HCT116 (cell line): Measurements from ENCODE around the gene DAPK1. TPM values are rescaled to one million over a fixed set of nuclear protein-coding genes. Genes with fewer than 3 reads are reported as not detected.

Experiments
- ATAC-seq: fragments of 200-7000 bp; cut with Tn5 transposase; 2 replicates; pipeline ENCODE4 v1.9.1; 2020; ENCODE audit warnings: mild to moderate bottlenecking, moderate library complexity
- BruUV-seq: library from RNA; stranded (reverse); fragments of 400-500 nt; replicated peaks from 2 replicates; lab custom pipeline; 2021; lab: Mats Ljungman, UMichigan
- CTCF ChIA-PET: fragments of 300-600 bp; sonication (Branson Sonifier 250); formaldehyde crosslinking; loops from one replicate; lab custom pipeline; 2021; ENCODE audit warnings: antibody characterized with exemption; lab: Charles Lee
- POLR2A ChIA-PET: fragments of 300-600, 350-600 bp; sonication (Branson Sonifier 250); formaldehyde crosslinking; loops from one replicate; lab custom pipeline; 2021; ENCODE audit warnings: antibody characterized with exemption; lab: Charles Lee
- RAD21 ChIA-PET, 2 experiments: fragments of 300-600 bp; sonication (Branson Sonifier 250); formaldehyde crosslinking; loops; one replicate each; lab custom pipeline; 2023; ENCODE audit warnings: low total read pairs in 2 of 2; ENCODE audit not compliant: uncharacterized antibody in 2 of 2, unreplicated experiment in 2 of 2, low non-redundant PET in 1 of 2; lab: Charles Lee
- DNase-seq: peaks from one replicate; pipeline ENCODE4 v3.0.0-alpha.2; 2010; ENCODE audit warnings: low read depth, low spot score
- H2AFZ ChIP-seq: fragments of 200-600 bp; shearing (Covaris generic), sonication (generic); 2 replicates; pipeline ENCODE4 v1.6.1; 2017; ENCODE audit warnings: low read depth, mixed run types, mixed read lengths, antibody characterized with exemption, low read length; ENCODE audit not compliant: poor library complexity, severe bottlenecking
- H3K27ac ChIP-seq: 2 replicates; pipeline ENCODE4 v1.5.1; 2012; ENCODE audit warnings: low read depth, low read length
- H3K27me3 ChIP-seq: fragments of 200-600 bp; sonication (generic); 2 replicates; pipeline ENCODE4 v1.6.1; 2016; ENCODE audit warnings: mixed run types, low read length, mixed read lengths; ENCODE audit not compliant: insufficient read depth
- H3K36me3 ChIP-seq, 2 experiments: fragments of 200-500 bp in 1 of 2; fragments of 200-600 bp in 1 of 2; sonication (Bioruptor generic) in 1 of 2; sonication (generic) in 1 of 2; 2 replicates each; pipeline versions ENCODE4 v1.5.1 to v1.6.1; 2014 to 2016; ENCODE audit warnings: low read length in 2 of 2, inconsistent platforms in 1 of 2, mixed read lengths in 1 of 2, mixed run types in 1 of 2; ENCODE audit not compliant: insufficient read depth in 2 of 2, control insufficient read depth in 1 of 2
- H3K4me1 ChIP-seq, 2 experiments: fragments of 200-600 bp in 1 of 2; sonication (generic) in 1 of 2; 2 replicates each; pipeline versions ENCODE4 v1.5.1 to v1.6.1; 2012 to 2017; ENCODE audit warnings: low read length in 2 of 2, inconsistent platforms in 1 of 2, mild to moderate bottlenecking in 1 of 2, mixed read lengths in 1 of 2, mixed run types in 1 of 2, moderate library complexity in 1 of 2; ENCODE audit not compliant: insufficient read depth in 2 of 2, control insufficient read depth in 1 of 2
- H3K4me2 ChIP-seq: fragments of 200-600 bp; sonication (generic); 2 replicates; pipeline ENCODE4 v1.6.1; 2017; ENCODE audit warnings: mixed run types, low read length, mixed read lengths
- H3K4me3 ChIP-seq, 2 experiments: fragments of 200-600 bp in 1 of 2; sonication (generic) in 1 of 2; replicated peaks in 1 of 2; 2 replicates each; pipeline ENCODE4 v1.5.1; 2011 to 2016; ENCODE audit warnings: low read length in 2 of 2, control low read depth in 1 of 2, low read depth in 1 of 2, mild to moderate bottlenecking in 1 of 2, mixed read lengths in 1 of 2, mixed run types in 1 of 2
- H3K79me2 ChIP-seq: fragments of 200-600 bp; sonication (generic); 2 replicates; pipeline ENCODE4 v1.6.1; 2017; ENCODE audit warnings: mild to moderate bottlenecking, mixed run types, low read length, moderate library complexity, mixed read lengths; ENCODE audit not compliant: insufficient read depth
- H3K9ac ChIP-seq: fragments of 200-600 bp; sonication (generic); 2 replicates; pipeline ENCODE4 v1.6.1; 2016; ENCODE audit warnings: low read length, mixed read lengths
- H3K9me2 ChIP-seq: fragments of 200-600 bp; sonication (generic), shearing (Covaris generic); 2 replicates; pipeline ENCODE4 v1.6.1; 2017; ENCODE audit warnings: mixed run types, mild to moderate bottlenecking, moderate library complexity; ENCODE audit not compliant: insufficient read depth
- H3K9me3 ChIP-seq, 2 experiments: fragments of 200-500 bp in 1 of 2; fragments of 200-600 bp in 1 of 2; sonication (Bioruptor generic) in 1 of 2; sonication (generic) in 1 of 2; 2 replicates each; pipeline ENCODE4 v1.6.1; 2014 to 2017; ENCODE audit warnings: low read length in 2 of 2, mixed read lengths in 2 of 2, inconsistent platforms in 1 of 2, low read depth in 1 of 2, mild to moderate bottlenecking in 1 of 2, mixed run types in 1 of 2, moderate library complexity in 1 of 2; ENCODE audit not compliant: control insufficient read depth in 1 of 2, insufficient read depth in 1 of 2
- H4K20me1 ChIP-seq: fragments of 200-600 bp; sonication (generic), shearing (Covaris generic); 2 replicates; pipeline ENCODE4 v1.6.1; 2017; ENCODE audit warnings: mixed run types, mild to moderate bottlenecking, moderate library complexity; ENCODE audit not compliant: insufficient read depth
- CEBPB ChIP-seq: IDR thresholded peaks from 2 replicates; pipeline ENCODE4 v1.6.1; 2012; ENCODE audit warnings: low read depth
- EGR1 ChIP-seq: IDR thresholded peaks from 2 replicates; pipeline ENCODE4 v1.6.1; 2012; ENCODE audit warnings: low read depth
- ELF1 ChIP-seq: IDR thresholded peaks from 2 replicates; pipeline ENCODE4 v1.6.1; 2012; ENCODE audit warnings: low read depth, borderline replicate concordance
- EZH2phosphoT487 ChIP-seq: fragments of 200-600 bp; IDR thresholded peaks from 2 replicates; pipeline ENCODE4 v1.6.1; 2018; ENCODE audit warnings: antibody characterized with exemption, borderline replicate concordance
- POLR2A ChIP-seq: IDR thresholded peaks from 2 replicates; pipeline ENCODE4 v1.7.0; 2011; ENCODE audit warnings: borderline replicate concordance; ENCODE audit not compliant: insufficient read depth, insufficient read length; ENCODE audit errors: extremely low read depth
- REST ChIP-seq: IDR thresholded peaks from 2 replicates; pipeline ENCODE4 v1.6.1; 2012; ENCODE audit warnings: low read depth
- SP1 ChIP-seq: IDR thresholded peaks from 2 replicates; pipeline ENCODE4 v1.6.1; 2012; ENCODE audit warnings: low read depth
- SRF ChIP-seq: IDR thresholded peaks from 2 replicates; pipeline ENCODE4 v1.6.1; 2012; ENCODE audit warnings: low read depth
- TCF7L2 ChIP-seq: IDR thresholded peaks from 2 replicates; pipeline ENCODE4 v1.7.0; 2011; ENCODE audit warnings: borderline replicate concordance, inconsistent platforms; ENCODE audit not compliant: insufficient read depth, insufficient read length; ENCODE audit errors: extremely low read depth
- YY1 ChIP-seq: IDR thresholded peaks from 2 replicates; pipeline ENCODE4 v1.6.1; 2011; ENCODE audit warnings: low read length, low read depth, moderate library complexity, mild to moderate bottlenecking; ENCODE audit not compliant: insufficient replicate concordance; ENCODE audit errors: extremely low read depth
- intact Hi-C: fragments of 100-400 bp; cut with micrococcal nuclease; formaldehyde crosslinking; loops from 2 replicates; pipeline ENCODE4 v1.10.0; 2022
- total RNA-seq: library from RNA; stranded (reverse); gene quantifications from one replicate; pipeline ENCODE4 v1.2.1, GENCODE V29; 2021; ENCODE audit not compliant: unreplicated experiment

The DAPK1 gene
- total RNA-seq, 1 experiment from 2014 or later: 5.6 TPM

GRCh38 chr9:87603854-87604490 lies 106.3 kb downstream of the DAPK1 start:
- DNase-seq (no peak), ATAC-seq (no peak)
- CTCF ChIA-PET: no interaction called here

More at GRCh38 chr9:87603854-87604490, 106.3 kb downstream of the DAPK1 start:
- Histone ChIP-seq H3K4me3 (no peak overlapping the region), H3K9me2 (no peaks in the 10 kb centered on the region), H3K9ac (no peak overlapping the region), H3K27me3 (no peaks in the 10 kb centered on the region), H3K9me3 (no peaks in the 10 kb centered on the region), H3K27ac (no peak overlapping the region), H3K4me2 (no peak overlapping the region), H2AFZ (no peak overlapping the region), H3K4me1 (peaks cover 0 to 11% of the 10 kb centered on the region in 2 experiments; a peak in 2 of 4 replicates), H3K36me3 (no peaks in the 10 kb centered on the region), H4K20me1 (no peaks in the 10 kb centered on the region), H3K79me2 (no peaks in the 10 kb centered on the region)
- POLR2A ChIA-PET: no interaction called here
- TF ChIP-seq SRF (no peak), EGR1 (no peak), SP1 (no peak), YY1 (no peak), ELF1 (no peak), EZH2phosphoT487 (no peak), POLR2A (no peak), REST (no peak), TCF7L2 (no peak), CEBPB (no peak)
- RAD21 ChIA-PET: no interaction called here
- BruUV-seq: no TSS peak
- intact Hi-C loops: no loop called here
